ENCODE results near the gene EYS.
"Not testable (repeated sequence)": the region's sequence is repeated elsewhere in the genome, so short reads cannot be mapped to it uniquely, and the experiment has no call there.

EYS gene

GRCh38 chr6:63750400-63750799 is 1956.6 kb downstream of the EYS start:
- DNase-seq: no peak

GRCh38 chr6:63745784-63746183 is 1961.2 kb downstream of the EYS start:
- DNase-seq: no peak

- DNase-seq: no peak
Observed at GRCh38 chr6:63744810-63745209, 1962.2 kb downstream of the EYS start.

GRCh38 chr6:63743691-63744090 is 1963.3 kb downstream of the EYS start:
- no peak for DNase-seq

GRCh38 chr6:63742060-63742459 is 1965.0 kb downstream of the EYS start:
- DNase-seq: no peak

GRCh38 chr6:63740709-63741108 is 1966.3 kb downstream of the EYS start:
- no peak for DNase-seq

- no peak for DNase-seq
Observed at GRCh38 chr6:63739094-63739687, 1967.8 kb downstream of the EYS start.

GRCh38 chr6:63738190-63738589 is 1968.8 kb downstream of the EYS start:
- not testable (repeated sequence) for DNase-seq

GRCh38 chr6:63734923-63735322 is 1972.1 kb downstream of the EYS start:
- DNase-seq: no peak

GRCh38 chr6:63732336-63732735 is 1974.7 kb downstream of the EYS start:
- no peak for DNase-seq

GRCh38 chr6:63731930-63732329 is 1975.1 kb downstream of the EYS start:
- no peak for DNase-seq

- no peak for DNase-seq
Observed at GRCh38 chr6:63730311-63730710, 1976.7 kb downstream of the EYS start.

- DNase-seq: no peak
Observed at GRCh38 chr6:63724721-63725120, 1982.3 kb downstream of the EYS start.

- no peak for DNase-seq
Observed at GRCh38 chr6:63721181-63721580, 1985.8 kb downstream of the EYS start.

- DNase-seq: no peak
Observed at GRCh38 chr6:63716169-63716568, 1990.9 kb downstream of the EYS start.

- no peak for DNase-seq
Observed at GRCh38 chr6:63714091-63714490, 1992.9 kb downstream of the EYS start.

- DNase-seq: no peak
Observed at GRCh38 chr6:63713332-63713731, 1993.7 kb downstream of the EYS start.

- DNase-seq: no peak
Observed at GRCh38 chr6:63709148-63709547, 1997.9 kb downstream of the EYS start.

GRCh38 chr6:63708631-63709030 is 1998.4 kb downstream of the EYS start:
- DNase-seq: no peak

- no peak for DNase-seq
Observed at GRCh38 chr6:63706630-63707029, 2000.4 kb downstream of the EYS start.

- DNase-seq: no peak
Observed at GRCh38 chr6:63705707-63706106, 2001.3 kb downstream of the EYS start.

- no peak for DNase-seq
Observed at GRCh38 chr6:63690221-63690620, 2016.8 kb downstream of the EYS start.

- no peak for DNase-seq
Observed at GRCh38 chr6:63689421-63689820, 2017.6 kb downstream of the EYS start.

GRCh38 chr6:63685446-63686379 is 2021.3 kb downstream of the EYS start:
- no peak for DNase-seq
